ENCODE measurements around the gene TFR2.

DNA sequence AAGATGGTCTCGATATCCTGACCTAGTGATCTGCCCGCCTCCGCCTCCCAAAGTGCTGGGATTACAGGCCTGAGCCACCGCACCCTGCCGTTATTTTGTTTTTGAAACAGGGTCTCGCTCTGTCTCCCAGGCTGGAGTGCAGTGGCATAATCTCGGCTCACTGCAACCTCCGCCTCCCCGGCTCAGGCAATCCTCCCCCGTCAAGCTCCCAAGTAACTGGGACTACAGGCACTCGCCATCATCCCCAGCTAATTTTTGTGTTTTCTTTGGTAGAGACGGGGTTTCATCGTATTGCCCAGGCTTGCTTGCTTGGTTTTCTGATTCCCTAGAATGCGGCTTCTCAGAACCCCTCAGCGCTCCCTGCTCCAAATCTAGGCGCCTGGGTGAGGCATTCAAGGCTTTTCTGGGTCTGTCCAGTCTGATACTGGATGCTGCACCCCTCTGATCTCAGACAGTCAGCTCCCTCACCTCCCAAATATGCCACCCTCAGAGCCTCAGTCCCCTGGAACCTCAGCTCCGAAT, 1.3 kb downstream of the TFR2 start:
- TF ChIP-seq, protein P1, sequence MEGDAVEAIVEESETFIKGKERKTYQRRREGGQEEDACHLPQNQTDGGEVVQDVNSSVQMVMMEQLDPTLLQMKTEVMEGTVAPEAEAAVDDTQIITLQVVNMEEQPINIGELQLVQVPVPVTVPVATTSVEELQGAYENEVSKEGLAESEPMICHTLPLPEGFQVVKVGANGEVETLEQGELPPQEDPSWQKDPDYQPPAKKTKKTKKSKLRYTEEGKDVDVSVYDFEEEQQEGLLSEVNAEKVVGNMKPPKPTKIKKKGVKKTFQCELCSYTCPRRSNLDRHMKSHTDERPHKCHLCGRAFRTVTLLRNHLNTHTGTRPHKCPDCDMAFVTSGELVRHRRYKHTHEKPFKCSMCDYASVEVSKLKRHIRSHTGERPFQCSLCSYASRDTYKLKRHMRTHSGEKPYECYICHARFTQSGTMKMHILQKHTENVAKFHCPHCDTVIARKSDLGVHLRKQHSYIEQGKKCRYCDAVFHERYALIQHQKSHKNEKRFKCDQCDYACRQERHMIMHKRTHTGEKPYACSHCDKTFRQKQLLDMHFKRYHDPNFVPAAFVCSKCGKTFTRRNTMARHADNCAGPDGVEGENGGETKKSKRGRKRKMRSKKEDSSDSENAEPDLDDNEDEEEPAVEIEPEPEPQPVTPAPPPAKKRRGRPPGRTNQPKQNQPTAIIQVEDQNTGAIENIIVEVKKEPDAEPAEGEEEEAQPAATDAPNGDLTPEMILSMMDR (IDR thresholded peaks at IDR 0.05), result no peak
- TF ChIP-seq POLR2A (IDR thresholded peaks at IDR 0.05), result no peak
